ENCODE measurements around the gene CHMP4A. TPM values are rescaled to one million over a fixed set of nuclear protein-coding genes. Genes with fewer than 3 reads are reported as not detected.

Gene CHMP4A
- total RNA-seq, 1 experiment from 2014 or later, result 32.7 TPM

DNA sequence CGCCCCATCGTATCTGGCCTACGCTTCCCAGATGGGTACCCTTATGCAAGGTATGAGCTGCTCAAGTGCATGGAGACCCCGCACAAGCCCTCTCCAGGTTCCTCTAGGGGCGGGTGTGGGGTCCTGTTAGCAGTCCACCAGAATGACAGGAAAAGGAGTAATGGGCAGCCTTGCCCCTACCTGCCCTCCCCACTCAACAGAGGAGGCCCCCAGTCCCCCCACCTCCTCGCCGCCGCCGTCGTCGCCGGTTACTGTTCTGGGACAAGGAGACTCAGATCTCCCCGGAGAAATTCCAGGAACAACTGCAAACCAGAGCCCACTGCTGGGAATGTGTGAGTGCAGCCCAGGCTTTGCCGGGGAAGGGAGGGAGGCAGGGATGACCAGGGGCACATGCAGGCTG lies 35.4 kb downstream of the CHMP4A start:
- H3K27ac Mint-ChIP-seq, result no peak overlapping the region
- H3K9me3 Mint-ChIP-seq, result no peaks in the 10 kb centered on the region
- ChIA-PET CTCF (interaction anchor here (1.5 kb wide), 1 partner anchor 16 kb away, joined by 6 read pairs; the partner anchor contains the start of gene IRF9), POLR2A (no interaction called here)
- TF ChIP-seq ZNF121 (CRISPR knock-in tag; IDR thresholded peaks at IDR 0.05), result no peak
- TF ChIP-seq MAX (CRISPR knock-in tag; IDR thresholded peaks at IDR 0.05), result no peak
- no peak for TF ChIP-seq FOXJ3 (CRISPR knock-in tag; IDR thresholded peaks at IDR 0.05; ENCODE audit: borderline replicate concordance)
- TF ChIP-seq CREB1 (CRISPR knock-in tag; IDR thresholded peaks at IDR 0.05), result no peak
- no peak for TF ChIP-seq E2F4 (CRISPR knock-in tag; IDR thresholded peaks at IDR 0.05; ENCODE audit: borderline replicate concordance, low read depth)
- TF ChIP-seq CREM (CRISPR knock-in tag; IDR thresholded peaks at IDR 0.05), result no peak
- no peak for TF ChIP-seq FOXK1 (CRISPR knock-in tag; IDR thresholded peaks at IDR 0.05)
- TF ChIP-seq OVOL2 (CRISPR knock-in tag; IDR thresholded peaks at IDR 0.05; ENCODE audit: borderline replicate concordance), result no peak
- no peak for TF ChIP-seq HMGA2 (CRISPR knock-in tag; IDR thresholded peaks at IDR 0.05)
- no peak for TF ChIP-seq ZSCAN18 (CRISPR knock-in tag; IDR thresholded peaks at IDR 0.05)
- TF ChIP-seq JUN (CRISPR knock-in tag; IDR thresholded peaks at IDR 0.05), result no peak
- TF ChIP-seq, protein P1, sequence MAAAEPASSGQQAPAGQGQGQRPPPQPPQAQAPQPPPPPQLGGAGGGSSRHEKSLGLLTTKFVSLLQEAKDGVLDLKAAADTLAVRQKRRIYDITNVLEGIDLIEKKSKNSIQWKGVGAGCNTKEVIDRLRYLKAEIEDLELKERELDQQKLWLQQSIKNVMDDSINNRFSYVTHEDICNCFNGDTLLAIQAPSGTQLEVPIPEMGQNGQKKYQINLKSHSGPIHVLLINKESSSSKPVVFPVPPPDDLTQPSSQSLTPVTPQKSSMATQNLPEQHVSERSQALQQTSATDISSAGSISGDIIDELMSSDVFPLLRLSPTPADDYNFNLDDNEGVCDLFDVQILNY (CRISPR knock-in tag; IDR thresholded peaks at IDR 0.05), result no peak
- TF ChIP-seq STAT6 (CRISPR knock-in tag; conservative IDR thresholded peaks at IDR 0.05; ENCODE audit: low read depth), result no peak
- TF ChIP-seq ZNF232 (CRISPR knock-in tag; IDR thresholded peaks at IDR 0.05), result no peak
- DNase-seq (ENCODE audit: low spot score), result no peak
- no peak for ATAC-seq
- 0 out of 2 replicates have a peak, but pooled peaks cover 4% of the 10 kb centered on the region for H3K4me1 Mint-ChIP-seq
- no peak overlapping the region for H3K4me3 Mint-ChIP-seq
- peaks cover 27% of the 10 kb centered on the region for H3K36me3 Mint-ChIP-seq
- H3K27me3 Mint-ChIP-seq (ENCODE audit: low read depth), result no peaks in the 10 kb centered on the region

DNA sequence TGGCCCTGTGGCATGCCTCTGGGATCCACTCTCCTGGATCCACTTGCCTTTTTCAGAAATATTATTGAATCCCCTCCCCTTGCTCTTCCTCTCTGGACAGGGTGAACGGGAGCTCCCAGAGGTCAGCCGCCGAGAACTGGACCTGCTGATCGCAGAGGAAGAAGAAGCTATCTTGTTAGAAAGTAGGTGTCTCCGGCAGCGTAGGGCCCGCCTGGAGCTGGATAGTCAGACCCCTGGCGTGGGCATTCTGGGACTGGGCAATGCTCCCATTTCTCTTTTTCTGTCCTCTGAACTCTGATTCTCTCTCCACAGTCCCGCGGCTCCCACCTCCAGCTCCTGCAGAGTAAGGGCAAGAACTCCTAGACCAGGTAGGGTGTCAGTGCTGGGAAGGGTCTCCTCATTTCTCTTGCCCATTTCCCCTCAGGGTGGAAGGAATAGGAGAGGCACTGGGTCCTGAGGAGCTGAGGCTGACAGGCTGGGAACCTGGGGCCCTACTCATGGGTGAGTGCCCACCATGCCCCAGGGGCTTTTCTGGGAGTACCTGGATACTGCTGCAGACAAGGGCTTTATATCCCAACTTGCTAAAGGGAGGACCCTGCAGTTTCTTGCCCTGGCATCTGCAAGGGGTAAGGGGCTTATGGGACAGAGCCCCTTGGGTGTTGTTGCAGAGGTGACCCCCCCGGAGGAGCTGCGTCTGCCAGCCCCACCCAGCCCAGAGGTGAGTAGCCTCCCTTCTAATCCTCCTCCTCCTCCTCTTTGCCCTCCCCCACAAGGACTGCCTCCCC lies 36.1 kb downstream of the CHMP4A start:
- CTCF ChIA-PET, result interaction anchor here (1.5 kb wide), 1 partner anchor 16 kb away, joined by 6 read pairs; the partner anchor contains the start of gene IRF9
- no peak for ATAC-seq

More for the DNA sequence above, 36.1 kb downstream of the CHMP4A start:
- Mint-ChIP-seq H3K4me1 (peaks cover 6% of the 10 kb centered on the region), H3K9me3 (no peaks in the 10 kb centered on the region), H3K36me3 (peaks cover 23% of the 10 kb centered on the region), H3K4me3 (no peak overlapping the region), H3K27me3 (ENCODE audit: low read depth) (no peaks in the 10 kb centered on the region; the same call in 1 of the 2 replicates), H3K27ac (no peak overlapping the region)
- no peak for TF ChIP-seq ZNF263 (CRISPR knock-in tag; IDR thresholded peaks at IDR 0.05; ENCODE audit: low read depth)
- no peak for TF ChIP-seq E2F1 (CRISPR knock-in tag; IDR thresholded peaks at IDR 0.05)
- no peak for TF ChIP-seq CDX4 (CRISPR knock-in tag; IDR thresholded peaks at IDR 0.05; ENCODE audit: borderline replicate concordance)
- TF ChIP-seq, protein P2, sequence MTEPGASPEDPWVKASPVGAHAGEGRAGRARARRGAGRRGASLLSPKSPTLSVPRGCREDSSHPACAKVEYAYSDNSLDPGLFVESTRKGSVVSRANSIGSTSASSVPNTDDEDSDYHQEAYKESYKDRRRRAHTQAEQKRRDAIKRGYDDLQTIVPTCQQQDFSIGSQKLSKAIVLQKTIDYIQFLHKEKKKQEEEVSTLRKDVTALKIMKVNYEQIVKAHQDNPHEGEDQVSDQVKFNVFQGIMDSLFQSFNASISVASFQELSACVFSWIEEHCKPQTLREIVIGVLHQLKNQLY (CRISPR knock-in tag; IDR thresholded peaks at IDR 0.05), result no peak
- TF ChIP-seq ZNF281 (CRISPR knock-in tag; IDR thresholded peaks at IDR 0.05), result no peak
- no peak for TF ChIP-seq KAT7 (CRISPR knock-in tag; IDR thresholded peaks at IDR 0.05; ENCODE audit: borderline replicate concordance)
- POLR2A ChIA-PET, result no interaction called here
- DNase-seq (ENCODE audit: low spot score), result no peak
